GM12865 (cell line): ENCODE data around the gene TBATA.

ENCODE experiments used
- DNase-seq: peaks from one replicate; pipeline ENCODE4 v3.0.0; 2010; ENCODE audit warnings: low read depth
- H3K4me3 ChIP-seq: 2 replicates; pipeline ENCODE4 v1.5.1; 2011; ENCODE audit warnings: mild to moderate bottlenecking, low read depth, low read length, control low read depth
- CTCF ChIP-seq: IDR thresholded peaks from 2 replicates; pipeline ENCODE4 v1.5.1; 2011; ENCODE audit warnings: low read length, control low read depth, low read depth, inconsistent platforms; ENCODE audit not compliant: insufficient read depth; ENCODE audit errors: missing control alignments

Gene TBATA

DNA sequence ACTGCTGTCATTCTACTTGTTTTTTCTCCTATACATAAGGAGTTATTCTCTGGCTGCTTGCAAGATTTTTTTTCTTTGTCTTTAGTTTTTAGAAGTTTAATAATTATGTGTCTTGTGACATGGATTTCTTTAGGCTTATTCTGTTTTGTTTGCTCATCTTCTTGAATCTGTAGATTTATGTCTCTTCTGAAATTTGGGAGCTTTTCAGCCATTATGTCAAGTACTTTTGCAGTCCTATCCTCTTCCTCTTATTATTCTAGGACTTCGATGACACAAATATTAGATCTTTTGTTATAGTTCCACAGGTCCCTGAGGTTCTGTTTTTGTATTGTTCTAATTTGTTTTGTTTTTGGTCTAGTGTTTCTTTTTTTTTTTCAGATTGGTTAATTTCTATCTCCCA, 16.7 kb upstream of the TBATA start:
- no peak for DNase-seq
- TF ChIP-seq CTCF = no peak
- no peak overlapping the region for H3K4me3 ChIP-seq

GRCh38 chr10:70799124-70799523, 13.9 kb upstream of the TBATA start:
- TF ChIP-seq CTCF = no peak
- no peak for DNase-seq
- H3K4me3 ChIP-seq = no peak overlapping the region

DNA sequence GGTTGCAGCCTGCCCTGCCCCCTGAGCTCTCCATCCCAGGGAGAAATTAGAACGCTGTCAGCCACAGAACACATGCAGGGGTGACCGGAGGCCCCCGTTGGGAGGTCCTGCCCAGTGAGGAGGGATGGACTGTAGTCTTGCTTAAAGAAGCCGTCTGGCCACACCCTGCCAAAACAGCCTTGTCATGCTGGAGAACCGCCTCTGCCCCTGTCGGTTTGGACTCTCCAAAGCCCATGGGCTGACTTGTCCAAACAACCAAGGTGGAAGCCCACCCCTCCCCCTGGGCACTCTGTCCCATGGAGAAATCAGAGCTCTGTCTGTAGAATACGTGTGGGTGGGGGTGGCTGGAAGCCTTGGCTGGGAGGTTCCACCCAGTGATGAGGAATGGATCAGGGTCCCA, 12.7 kb upstream of the TBATA start:
- no peak for TF ChIP-seq CTCF
- H3K4me3 ChIP-seq = no peak overlapping the region
- DNase-seq = no peak

- H3K4me3 ChIP-seq = no peak overlapping the region
- TF ChIP-seq CTCF = no peak
- DNase-seq = no peak
Observed at GRCh38 chr10:70795613-70796012, 10.4 kb upstream of the TBATA start.

DNA sequence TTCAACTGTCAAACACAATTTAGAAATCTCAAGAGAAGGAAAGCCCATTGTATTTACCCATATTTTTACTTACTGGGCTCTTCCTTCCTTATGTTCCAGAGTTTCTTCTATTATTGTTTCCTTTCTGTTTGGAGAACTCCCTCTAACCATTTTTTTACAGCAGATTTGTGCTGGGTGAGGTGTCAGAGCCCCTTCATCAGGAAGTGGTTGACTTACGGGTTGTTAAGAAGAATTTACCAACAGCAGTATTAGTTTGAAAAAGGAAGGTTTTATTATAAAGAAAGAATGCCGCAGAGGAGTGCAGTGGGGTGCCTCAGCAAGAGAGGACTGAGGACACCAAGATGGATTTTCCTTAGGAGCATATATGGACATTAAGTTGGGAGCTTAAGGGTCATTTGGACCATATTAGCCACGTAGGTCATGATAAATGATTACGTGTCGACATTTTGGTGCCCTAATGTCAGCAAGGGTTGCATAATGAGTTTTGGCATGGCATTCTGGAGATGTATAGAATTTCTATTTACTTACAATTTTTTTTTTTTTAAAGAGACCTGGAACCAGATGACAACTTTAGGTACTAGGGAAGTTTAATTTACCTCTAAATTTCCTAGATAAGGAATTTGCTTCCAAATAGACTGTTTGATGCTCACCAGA, 6.3 kb upstream of the TBATA start:
- TF ChIP-seq CTCF = no peak
- DNase-seq = no peak
- no peak overlapping the region for H3K4me3 ChIP-seq

DNA sequence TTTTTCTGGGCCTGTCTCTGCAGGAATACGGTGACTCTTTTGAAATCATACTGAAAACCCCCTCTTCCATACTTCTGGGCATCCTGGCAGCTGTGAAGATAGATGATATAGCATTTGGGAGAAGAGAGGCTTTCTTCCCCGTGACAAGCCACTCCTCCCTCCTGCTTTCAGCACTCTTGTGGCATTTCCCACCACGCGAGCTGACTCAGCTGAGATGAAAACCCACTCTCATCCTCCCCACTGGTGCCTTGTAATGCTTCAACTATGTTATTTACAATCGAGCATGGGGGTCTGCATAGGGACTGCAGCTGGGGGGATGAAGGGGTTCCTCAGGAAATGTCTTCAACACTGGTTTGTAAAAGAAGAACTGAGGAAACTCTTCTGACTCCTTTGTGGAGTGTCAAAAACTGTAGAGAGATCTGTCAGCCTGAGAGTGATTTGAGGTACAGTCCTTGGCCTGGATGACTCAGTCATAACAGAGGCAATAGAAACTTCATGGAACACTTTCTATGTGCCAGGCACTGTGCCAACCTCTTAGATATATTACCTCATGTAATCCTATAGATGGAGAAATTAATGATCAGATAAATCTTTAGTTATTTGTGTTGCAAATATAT, 1.7 kb upstream of the TBATA start:
- DNase-seq = no peak
- H3K4me3 ChIP-seq = no peak overlapping the region
- no peak for TF ChIP-seq CTCF

DNA sequence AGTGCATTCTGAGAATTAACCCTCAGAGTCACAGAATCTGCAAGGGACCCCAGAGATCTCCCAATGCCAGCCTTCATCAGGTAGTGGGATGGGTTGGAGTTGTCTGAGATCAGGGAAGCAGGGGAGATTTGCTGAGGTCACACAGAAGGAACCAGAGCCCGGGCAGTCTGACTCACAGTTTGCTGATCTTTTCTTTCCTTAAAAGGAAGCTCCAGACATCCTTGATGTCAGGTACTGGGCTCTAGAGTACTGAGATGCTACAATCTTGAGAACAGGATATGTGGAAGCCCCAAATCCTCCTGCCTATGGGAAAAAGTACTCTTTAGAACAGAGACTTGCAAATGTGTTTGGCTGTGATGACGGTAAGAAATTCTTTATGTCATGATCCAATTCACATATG, 706 bp downstream of the TBATA start:
- no peak for TF ChIP-seq CTCF
- no peak for DNase-seq

More for the DNA sequence above, 706 bp downstream of the TBATA start:
- H3K4me3 ChIP-seq = no peak overlapping the region
